ENCODE results near the gene CD1D.
"Not testable (repeated sequence)": the region's sequence is repeated elsewhere in the genome, so short reads cannot be mapped to it uniquely, and the experiment has no call there.

DNA sequence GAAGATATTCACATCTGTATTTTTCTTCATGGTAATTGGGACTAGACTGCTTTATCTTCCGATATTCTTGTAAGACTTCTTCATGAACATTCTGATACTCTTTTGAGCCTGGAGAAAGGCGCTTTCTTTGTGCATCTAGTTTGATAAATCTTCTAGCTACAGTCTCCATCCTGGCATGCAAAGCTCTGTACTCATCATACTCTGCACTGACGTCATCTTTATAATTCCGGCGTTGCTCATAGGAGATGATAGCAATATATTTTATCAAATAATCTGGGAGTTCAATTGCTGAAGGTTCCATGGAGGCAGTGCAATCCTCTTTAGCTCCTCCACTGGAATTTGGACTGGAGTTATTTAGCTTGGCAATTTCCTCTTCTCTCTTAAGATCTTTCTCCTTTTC, 4.8 kb upstream of the CD1D start:
- TF ChIP-seq, protein P1, sequence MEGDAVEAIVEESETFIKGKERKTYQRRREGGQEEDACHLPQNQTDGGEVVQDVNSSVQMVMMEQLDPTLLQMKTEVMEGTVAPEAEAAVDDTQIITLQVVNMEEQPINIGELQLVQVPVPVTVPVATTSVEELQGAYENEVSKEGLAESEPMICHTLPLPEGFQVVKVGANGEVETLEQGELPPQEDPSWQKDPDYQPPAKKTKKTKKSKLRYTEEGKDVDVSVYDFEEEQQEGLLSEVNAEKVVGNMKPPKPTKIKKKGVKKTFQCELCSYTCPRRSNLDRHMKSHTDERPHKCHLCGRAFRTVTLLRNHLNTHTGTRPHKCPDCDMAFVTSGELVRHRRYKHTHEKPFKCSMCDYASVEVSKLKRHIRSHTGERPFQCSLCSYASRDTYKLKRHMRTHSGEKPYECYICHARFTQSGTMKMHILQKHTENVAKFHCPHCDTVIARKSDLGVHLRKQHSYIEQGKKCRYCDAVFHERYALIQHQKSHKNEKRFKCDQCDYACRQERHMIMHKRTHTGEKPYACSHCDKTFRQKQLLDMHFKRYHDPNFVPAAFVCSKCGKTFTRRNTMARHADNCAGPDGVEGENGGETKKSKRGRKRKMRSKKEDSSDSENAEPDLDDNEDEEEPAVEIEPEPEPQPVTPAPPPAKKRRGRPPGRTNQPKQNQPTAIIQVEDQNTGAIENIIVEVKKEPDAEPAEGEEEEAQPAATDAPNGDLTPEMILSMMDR (IDR thresholded peaks at IDR 0.05; ENCODE audit: poor library complexity, severe bottlenecking): not testable (repeated sequence)
- TF ChIP-seq, protein P2, sequence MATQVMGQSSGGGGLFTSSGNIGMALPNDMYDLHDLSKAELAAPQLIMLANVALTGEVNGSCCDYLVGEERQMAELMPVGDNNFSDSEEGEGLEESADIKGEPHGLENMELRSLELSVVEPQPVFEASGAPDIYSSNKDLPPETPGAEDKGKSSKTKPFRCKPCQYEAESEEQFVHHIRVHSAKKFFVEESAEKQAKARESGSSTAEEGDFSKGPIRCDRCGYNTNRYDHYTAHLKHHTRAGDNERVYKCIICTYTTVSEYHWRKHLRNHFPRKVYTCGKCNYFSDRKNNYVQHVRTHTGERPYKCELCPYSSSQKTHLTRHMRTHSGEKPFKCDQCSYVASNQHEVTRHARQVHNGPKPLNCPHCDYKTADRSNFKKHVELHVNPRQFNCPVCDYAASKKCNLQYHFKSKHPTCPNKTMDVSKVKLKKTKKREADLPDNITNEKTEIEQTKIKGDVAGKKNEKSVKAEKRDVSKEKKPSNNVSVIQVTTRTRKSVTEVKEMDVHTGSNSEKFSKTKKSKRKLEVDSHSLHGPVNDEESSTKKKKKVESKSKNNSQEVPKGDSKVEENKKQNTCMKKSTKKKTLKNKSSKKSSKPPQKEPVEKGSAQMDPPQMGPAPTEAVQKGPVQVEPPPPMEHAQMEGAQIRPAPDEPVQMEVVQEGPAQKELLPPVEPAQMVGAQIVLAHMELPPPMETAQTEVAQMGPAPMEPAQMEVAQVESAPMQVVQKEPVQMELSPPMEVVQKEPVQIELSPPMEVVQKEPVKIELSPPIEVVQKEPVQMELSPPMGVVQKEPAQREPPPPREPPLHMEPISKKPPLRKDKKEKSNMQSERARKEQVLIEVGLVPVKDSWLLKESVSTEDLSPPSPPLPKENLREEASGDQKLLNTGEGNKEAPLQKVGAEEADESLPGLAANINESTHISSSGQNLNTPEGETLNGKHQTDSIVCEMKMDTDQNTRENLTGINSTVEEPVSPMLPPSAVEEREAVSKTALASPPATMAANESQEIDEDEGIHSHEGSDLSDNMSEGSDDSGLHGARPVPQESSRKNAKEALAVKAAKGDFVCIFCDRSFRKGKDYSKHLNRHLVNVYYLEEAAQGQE (IDR thresholded peaks at IDR 0.05; ENCODE audit: borderline replicate concordance): not testable (repeated sequence)
- TF ChIP-seq EP300 (conservative IDR thresholded peaks at IDR 0.05; ENCODE audit: poor library complexity, severe bottlenecking); RAD21 (conservative IDR thresholded peaks at IDR 0.05): not testable (repeated sequence)
